ENCODE measurements around the gene CITED4. TPM values are rescaled to one million over a fixed set of nuclear protein-coding genes. Genes with fewer than 3 reads are reported as not detected.

CITED4 gene
- total RNA-seq, 1 experiment from 2014 or later: 7.8 TPM

DNA sequence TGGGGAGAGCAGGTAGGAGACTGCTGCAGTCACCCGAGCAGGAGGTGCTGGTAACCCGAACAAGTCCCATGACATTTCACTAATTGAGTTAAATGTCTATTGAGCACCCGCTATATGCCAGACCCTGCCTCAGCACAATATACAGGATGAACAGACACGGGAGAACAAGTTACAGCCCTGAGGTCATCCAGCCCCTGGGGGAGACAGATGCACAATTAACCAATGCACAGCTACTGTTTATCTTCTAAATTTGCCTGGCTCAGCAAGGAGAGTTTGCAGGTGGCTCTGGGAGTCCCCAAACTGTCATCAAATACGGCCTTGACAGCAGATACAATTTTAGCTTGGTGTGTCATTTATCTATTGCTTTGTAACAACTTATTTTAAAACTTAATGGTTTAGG, 18.1 kb downstream of the CITED4 start:
- intact Hi-C loops (cut with micrococcal nuclease): no loop called here
- Histone ChIP-seq H3K36me3 (ENCODE audit: control insufficient read depth in 1 of 2, insufficient read depth in 2 of 2, low read length in 2 of 2) (no peaks in the 10 kb centered on the region; a peak in 1 of 4 replicates), H3K4me3 (replicated peaks in 1 of 2; ENCODE audit: low read depth in 1 of 2, low read length in 2 of 2) (no peak overlapping the region), H3K9ac (ENCODE audit: low read length) (no peak overlapping the region), H3K4me1 (ENCODE audit: control insufficient read depth in 1 of 2, insufficient read depth in 2 of 2, low read length in 2 of 2) (peaks cover 0 to 13% of the 10 kb centered on the region in 2 experiments; a peak in 1 of 4 replicates), H3K4me2 (ENCODE audit: low read length) (no peak overlapping the region), H3K27me3 (ENCODE audit: insufficient read depth, low read length) (no peaks in the 10 kb centered on the region), H3K9me3 (ENCODE audit: control insufficient read depth in 1 of 2, insufficient read depth in 1 of 2, low read depth in 1 of 2, low read length in 2 of 2) (peaks cover 0 to 8% of the 10 kb centered on the region in 2 experiments; a peak in 1 of 4 replicates), H4K20me1 (ENCODE audit: insufficient read depth) (no peaks in the 10 kb centered on the region), H3K79me2 (ENCODE audit: insufficient read depth, low read length) (no peaks in the 10 kb centered on the region), H2AFZ (ENCODE audit: low read depth, low read length, poor library complexity, severe bottlenecking) (no peak overlapping the region), H3K9me2 (ENCODE audit: insufficient read depth) (no peaks in the 10 kb centered on the region), H3K27ac (ENCODE audit: low read depth, low read length) (no peak overlapping the region)
- DNase-seq (ENCODE audit: low read depth, low spot score): no peak
- no TSS peak for BruUV-seq (replicated peaks)
- ChIA-PET POLR2A (no interaction called here), CTCF (no interaction called here), RAD21 (ENCODE audit: low non-redundant PET in 1 of 2, low total read pairs in 2 of 2, uncharacterized antibody in 2 of 2, unreplicated experiment in 2 of 2) (no interaction called here)
- no peak for ATAC-seq
- no peak for TF ChIP-seq CEBPB (IDR thresholded peaks at IDR 0.05; ENCODE audit: low read depth)
- TF ChIP-seq SP1 (IDR thresholded peaks at IDR 0.05; ENCODE audit: low read depth): no peak
- no peak for TF ChIP-seq RAD21 (IDR thresholded peaks at IDR 0.05; ENCODE audit: low read depth)
- no peak for TF ChIP-seq YY1 (IDR thresholded peaks at IDR 0.05; ENCODE audit: extremely low read depth, insufficient replicate concordance, low read depth, low read length)
- TF ChIP-seq ELF1 (IDR thresholded peaks at IDR 0.05; ENCODE audit: borderline replicate concordance, low read depth): no peak
- TF ChIP-seq FOSL1 (IDR thresholded peaks at IDR 0.05; ENCODE audit: low read depth): no peak
- TF ChIP-seq MAX (IDR thresholded peaks at IDR 0.05): no peak
- no peak for TF ChIP-seq TCF7L2 (IDR thresholded peaks at IDR 0.05; ENCODE audit: borderline replicate concordance, extremely low read depth, insufficient read depth, insufficient read length)
- TF ChIP-seq CBX3 (IDR thresholded peaks at IDR 0.05; ENCODE audit: low read depth): no peak
- no peak for TF ChIP-seq ATF3 (IDR thresholded peaks at IDR 0.05)
- TF ChIP-seq SRF (IDR thresholded peaks at IDR 0.05; ENCODE audit: low read depth): no peak
- no peak for TF ChIP-seq POLR2AphosphoS5 (IDR thresholded peaks at IDR 0.05; ENCODE audit: low read depth, low read length)

- POLR2A ChIA-PET: no interaction called here
- TF ChIP-seq RAD21 (IDR thresholded peaks at IDR 0.05; ENCODE audit: low read depth) (no peak), SIN3A (IDR thresholded peaks at IDR 0.05; ENCODE audit: low read depth) (no peak), ELF1 (IDR thresholded peaks at IDR 0.05; ENCODE audit: borderline replicate concordance, low read depth) (no peak), REST (IDR thresholded peaks at IDR 0.05; ENCODE audit: low read depth) (no peak)
- Histone ChIP-seq H3K27ac (ENCODE audit: low read depth, low read length) (no peak overlapping the region), H3K4me2 (ENCODE audit: low read length) (no peak overlapping the region), H3K36me3 (ENCODE audit: control insufficient read depth in 1 of 2, insufficient read depth in 2 of 2, low read length in 2 of 2) (no peaks in the 10 kb centered on the region; a peak in 1 of 4 replicates), H3K4me1 (ENCODE audit: control insufficient read depth in 1 of 2, insufficient read depth in 2 of 2, low read length in 2 of 2) (peaks cover 0 to 6% of the 10 kb centered on the region in 2 experiments; a peak in 1 of 4 replicates), H4K20me1 (ENCODE audit: insufficient read depth) (no peaks in the 10 kb centered on the region), H3K9me3 (ENCODE audit: control insufficient read depth in 1 of 2, insufficient read depth in 1 of 2, low read depth in 1 of 2, low read length in 2 of 2) (peaks cover 0 to 8% of the 10 kb centered on the region in 2 experiments; a peak in 1 of 4 replicates), H2AFZ (ENCODE audit: low read depth, low read length, poor library complexity, severe bottlenecking) (no peak overlapping the region), H3K9ac (ENCODE audit: low read length) (no peak overlapping the region), H3K4me3 (replicated peaks in 1 of 2; ENCODE audit: low read depth in 1 of 2, low read length in 2 of 2) (no peak overlapping the region), H3K9me2 (ENCODE audit: insufficient read depth) (no peaks in the 10 kb centered on the region), H3K27me3 (ENCODE audit: insufficient read depth, low read length) (no peaks in the 10 kb centered on the region), H3K79me2 (ENCODE audit: insufficient read depth, low read length) (no peaks in the 10 kb centered on the region)
- CTCF ChIA-PET: no interaction called here
- BruUV-seq (replicated peaks): no TSS peak
- DNase-seq (ENCODE audit: low read depth, low spot score) (no peak), ATAC-seq (no peak)
- RAD21 ChIA-PET (ENCODE audit: low non-redundant PET in 1 of 2, low total read pairs in 2 of 2, uncharacterized antibody in 2 of 2, unreplicated experiment in 2 of 2): no interaction called here
- intact Hi-C loops (cut with micrococcal nuclease): no loop called here
These were observed 19.5 kb downstream of the CITED4 start for GRCh38 chr1:40842691-40843090.

Data from HCT116 (cell line).